ENCODE measurements around the gene PSG2.
"Not testable (repeated sequence)": the region's sequence is repeated elsewhere in the genome, so short reads cannot be mapped to it uniquely, and the experiment has no call there.

PSG2 gene

DNA sequence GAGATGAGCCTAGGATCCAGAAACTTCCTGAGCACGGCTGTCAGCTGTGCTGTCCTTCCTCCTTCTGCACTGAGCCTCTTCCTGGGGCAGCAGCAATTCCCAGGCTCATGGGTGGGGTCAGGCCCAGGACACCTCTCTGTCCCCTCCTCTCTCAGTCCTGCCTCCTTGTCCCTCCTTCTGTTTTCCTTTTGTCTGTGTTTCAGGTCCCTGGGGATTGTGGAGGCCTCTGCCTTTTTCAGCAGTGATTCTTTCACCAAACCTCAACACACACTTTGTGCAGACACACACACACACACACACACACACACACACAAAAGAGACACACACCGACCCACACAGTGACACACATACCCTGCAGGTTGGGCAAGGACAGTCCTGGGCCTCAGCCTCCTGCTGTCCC is at the start of gene PSG2:
PSG2 (minus strand) TSS at position 101 of the 400 bp plus-strand sequence. CDS start 132 bp downstream, outside the sequence.
- not testable (repeated sequence) for DNase-seq (ENCODE audit: low spot score)

DNA sequence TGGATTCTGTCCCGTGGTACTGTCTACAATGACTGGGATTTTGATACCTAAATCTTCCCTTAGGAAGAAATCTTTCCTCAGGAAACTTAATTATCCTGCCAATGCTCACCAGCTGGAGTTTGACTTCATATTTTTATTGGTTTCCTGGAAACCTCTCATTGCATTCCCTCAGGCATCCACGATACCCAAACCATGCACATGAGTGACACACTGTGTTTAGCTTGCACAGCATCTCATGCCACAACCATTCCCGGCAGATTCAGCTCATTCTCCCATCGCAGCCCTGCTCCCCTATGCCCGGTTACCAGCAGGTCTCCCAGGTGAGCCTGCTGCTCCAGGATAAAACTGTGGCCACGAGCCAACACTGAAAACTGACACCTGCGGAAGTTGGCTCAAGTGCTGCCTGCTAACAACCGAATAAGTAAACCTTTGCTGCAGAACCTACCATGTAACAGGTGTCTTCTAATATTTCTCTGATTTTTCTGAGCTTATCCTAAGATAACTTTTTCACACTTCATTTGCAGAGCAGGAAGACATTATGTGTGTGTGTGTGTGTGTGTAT is 48.9 kb upstream of the PSG2 start:
- not testable (repeated sequence) for DNase-seq (ENCODE audit: low spot score)

DNA sequence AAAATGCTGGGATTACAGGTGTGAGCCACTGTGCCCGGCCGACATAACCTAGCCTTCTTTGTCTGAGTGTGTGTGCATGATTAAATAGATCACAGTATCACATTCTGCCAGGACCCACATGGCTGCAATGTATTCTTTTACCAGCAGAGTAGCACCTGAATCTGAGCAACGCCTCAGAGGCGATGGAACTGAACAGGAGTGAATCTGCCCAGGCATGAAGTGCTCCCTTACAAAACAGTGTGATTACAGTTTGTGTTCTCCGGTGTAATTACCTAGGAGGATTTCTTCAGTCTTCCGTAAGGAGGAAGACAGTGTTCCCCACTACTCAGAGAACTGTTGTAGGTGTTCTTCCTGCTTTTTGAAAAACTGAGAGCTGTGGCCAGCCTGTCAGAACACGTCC is 46.7 kb upstream of the PSG2 start:
- not testable (repeated sequence) for DNase-seq (ENCODE audit: low spot score)

DNA sequence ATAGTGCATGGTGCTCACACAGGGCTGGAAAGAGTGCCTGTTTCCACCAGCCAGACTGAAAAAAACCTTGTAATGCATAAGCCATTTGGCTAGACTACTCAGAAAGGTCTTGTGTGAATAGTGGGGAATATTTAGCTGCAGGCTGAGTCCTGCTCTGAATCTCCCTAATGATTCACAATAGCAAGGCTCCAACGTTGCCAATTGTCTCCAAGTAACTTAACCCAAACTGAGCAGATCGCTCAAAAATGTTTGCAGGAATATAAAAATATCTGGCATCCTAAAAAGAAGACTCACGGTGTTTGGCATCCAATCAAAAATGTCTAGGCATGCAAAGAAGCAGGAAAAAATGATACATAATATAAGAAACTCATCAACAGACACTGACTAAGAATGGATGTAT is 44.8 kb upstream of the PSG2 start:
- not testable (repeated sequence) for DNase-seq (ENCODE audit: low spot score)

DNA sequence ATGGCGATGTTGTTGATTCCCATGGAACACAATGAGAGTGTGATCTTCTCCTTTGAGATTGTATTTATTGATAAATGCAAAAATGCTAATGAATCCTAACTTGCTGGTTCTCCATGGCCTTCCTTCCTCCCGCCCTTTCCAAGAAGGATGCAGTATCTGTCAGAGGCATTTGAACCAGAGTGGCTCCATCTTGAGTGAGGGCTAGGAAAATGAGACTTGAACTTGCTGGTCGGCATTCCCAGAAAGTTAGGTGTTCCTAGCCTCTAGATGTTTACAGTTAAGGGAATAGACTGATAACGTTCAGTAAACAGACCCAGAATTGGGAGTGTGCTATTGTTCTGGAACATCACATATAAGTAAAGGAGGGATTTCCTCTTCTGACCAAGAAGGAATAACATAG is 44.2 kb upstream of the PSG2 start:
- DNase-seq (ENCODE audit: low spot score), result no peak

DNA sequence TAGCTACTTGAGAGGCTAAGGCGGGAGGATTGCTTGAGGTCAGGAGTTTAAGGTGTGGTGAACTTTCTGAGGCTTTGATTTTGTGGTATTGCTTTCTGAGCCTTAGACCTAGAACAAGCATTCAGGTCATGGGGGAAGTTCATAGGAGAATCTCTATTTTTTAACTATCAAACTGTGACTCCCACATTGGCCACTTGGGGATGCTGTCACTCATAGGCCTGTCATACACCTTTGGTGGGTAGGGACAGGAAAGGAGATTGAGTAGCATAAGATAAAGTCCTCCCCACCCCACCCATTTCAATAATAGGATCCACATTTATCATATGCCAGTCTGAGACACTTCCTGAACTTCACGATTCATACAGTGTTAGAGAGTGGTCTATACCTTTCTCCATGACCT is 41.9 kb upstream of the PSG2 start:
- DNase-seq (ENCODE audit: low spot score), result no peak

DNA sequence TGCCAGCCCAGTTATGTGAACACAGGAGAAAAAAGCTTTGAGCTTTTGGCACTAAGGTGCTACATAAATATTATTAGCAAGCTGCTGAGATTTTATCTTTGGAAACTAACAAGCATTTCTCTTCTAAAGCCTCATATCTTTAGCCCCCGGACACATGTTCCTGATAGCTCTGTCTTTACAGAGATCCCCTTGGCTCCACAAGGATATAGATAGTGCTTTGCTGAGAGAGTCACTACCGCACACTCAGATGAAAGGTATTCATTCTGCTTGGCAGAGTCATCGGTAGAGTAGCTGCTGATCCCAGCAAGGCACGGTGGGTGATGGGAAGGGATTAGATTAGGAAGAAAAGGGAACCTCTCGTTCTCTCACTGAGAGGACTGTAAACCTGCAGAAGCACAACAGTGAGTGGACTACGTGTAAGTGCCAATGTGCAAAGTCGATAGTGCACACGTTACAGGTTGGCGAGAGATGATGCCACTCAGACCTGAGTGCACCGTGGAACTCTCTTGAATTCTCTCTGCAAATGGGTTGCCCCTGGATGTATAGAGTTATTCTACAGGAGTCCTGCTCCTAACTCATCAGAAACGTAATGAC is 38.0 kb upstream of the PSG2 start:
- DNase-seq (ENCODE audit: low spot score), result not testable (repeated sequence)

DNA sequence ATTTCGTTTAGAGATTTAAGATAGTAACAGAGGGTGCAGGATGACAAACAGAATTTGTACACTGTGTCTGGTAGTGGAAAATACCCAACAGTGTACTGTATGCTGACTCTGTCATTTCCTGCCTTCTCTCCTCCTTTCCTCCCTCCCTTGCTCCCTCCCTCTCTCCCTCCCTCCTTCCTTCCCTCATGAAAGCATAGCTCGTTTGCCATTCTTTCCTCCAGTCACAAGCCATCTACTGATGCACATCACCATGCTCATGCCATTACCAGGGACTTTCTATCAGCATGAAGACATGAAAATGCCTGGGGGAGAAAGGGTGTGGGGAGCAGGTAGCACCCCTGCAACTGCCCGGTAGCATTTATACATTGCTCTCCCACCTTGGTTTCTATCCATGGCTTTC is 37.0 kb upstream of the PSG2 start:
- DNase-seq (ENCODE audit: low spot score), result not testable (repeated sequence)

DNA sequence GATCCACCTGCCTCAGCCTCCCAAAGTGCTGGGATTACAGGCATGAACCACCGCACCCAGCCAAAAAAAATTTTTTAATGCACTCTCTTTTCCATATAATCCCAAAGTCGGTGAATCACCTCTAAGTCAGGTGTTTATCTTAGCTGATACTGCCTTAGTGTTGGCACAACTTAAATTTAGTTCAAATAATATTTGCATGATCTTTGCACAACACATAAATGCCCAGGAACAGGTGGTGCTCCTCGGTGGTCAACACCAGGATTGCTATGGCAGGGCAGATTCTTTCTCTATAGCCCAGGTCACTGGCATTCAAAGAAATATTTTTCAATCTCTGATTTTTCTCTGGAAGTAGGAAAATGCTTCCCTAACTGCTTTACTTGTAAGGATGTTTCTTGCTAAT is 33.9 kb upstream of the PSG2 start:
- not testable (repeated sequence) for DNase-seq (ENCODE audit: low spot score)

DNA sequence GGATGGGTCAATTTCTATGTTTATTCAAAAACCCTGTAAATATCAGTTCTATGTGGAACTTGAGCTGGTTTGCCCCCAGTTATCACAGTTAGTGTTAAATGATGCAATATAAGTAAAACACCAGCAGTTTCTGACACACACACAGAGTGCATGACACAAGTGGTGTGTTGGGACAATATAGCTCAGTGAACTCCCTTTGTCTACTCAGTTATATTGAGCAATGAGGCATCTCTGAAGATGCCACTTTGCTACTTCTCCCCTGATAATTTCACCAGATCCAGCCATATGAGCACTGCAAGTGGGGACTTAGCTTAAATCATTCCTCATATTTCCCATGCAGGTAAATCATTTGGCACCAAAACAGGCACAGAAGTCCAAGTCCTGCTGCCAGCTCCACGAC is 33.0 kb upstream of the PSG2 start:
- not testable (repeated sequence) for DNase-seq (ENCODE audit: low spot score)

DNA sequence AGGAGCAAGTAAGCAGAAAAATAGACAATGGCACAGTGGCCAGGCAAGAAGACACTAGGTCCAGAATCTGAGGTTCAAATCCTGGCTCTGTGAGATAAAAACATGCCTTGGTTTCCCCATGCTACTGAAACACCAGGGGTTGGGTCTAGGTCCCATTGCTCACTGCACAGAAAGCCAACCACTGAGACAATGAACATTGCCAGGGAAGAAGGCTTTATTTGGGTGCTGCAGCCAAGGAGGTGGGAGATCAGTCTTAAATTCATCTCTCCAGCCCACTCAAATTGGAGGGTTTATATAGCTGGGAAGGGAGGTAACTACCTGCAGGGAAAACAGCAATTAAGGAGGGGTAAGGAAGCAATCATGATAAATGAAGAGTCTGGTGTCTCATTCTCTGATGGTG is 32.6 kb upstream of the PSG2 start:
- not testable (repeated sequence) for DNase-seq (ENCODE audit: low spot score)

DNA sequence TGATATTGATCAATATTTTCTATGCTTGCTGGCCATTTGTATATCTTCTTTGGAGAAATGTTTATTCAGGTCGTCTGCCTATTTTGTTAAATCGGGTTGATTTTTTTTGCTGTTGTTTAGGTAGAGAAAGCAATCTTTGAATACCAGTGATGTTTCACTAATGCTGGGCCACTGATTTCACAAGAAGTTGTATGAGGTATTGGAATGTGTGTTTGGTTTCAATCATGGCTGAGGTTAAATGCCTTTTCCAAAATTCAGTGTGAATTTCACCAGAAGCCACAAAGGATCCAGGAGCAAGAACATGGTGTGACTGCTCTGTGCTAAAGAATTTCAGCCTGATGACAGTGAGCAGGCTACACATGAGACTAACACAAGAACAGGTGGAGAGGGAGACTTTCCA is 32.1 kb upstream of the PSG2 start:
- DNase-seq (ENCODE audit: low spot score), result not testable (repeated sequence)

DNA sequence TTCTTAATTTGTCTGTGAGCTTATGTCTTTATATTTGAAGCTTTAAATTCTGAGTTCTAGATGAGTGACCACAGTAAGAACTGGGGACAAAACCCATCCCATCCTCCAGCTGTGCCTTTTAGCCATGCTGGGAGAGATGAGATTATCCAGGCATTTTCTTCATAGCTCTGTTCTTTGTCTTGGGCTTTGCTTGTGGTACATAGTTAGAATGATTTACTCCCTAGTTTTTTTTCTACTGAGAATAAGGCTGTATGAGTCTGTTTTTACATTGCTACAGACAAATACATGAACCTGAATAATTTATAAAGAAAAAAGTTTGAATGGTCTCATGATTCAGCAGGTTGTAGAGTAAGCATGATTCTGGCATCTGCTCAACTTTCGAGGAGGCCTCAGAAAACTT is 24.9 kb upstream of the PSG2 start:
- not testable (repeated sequence) for DNase-seq (ENCODE audit: low spot score)

DNA sequence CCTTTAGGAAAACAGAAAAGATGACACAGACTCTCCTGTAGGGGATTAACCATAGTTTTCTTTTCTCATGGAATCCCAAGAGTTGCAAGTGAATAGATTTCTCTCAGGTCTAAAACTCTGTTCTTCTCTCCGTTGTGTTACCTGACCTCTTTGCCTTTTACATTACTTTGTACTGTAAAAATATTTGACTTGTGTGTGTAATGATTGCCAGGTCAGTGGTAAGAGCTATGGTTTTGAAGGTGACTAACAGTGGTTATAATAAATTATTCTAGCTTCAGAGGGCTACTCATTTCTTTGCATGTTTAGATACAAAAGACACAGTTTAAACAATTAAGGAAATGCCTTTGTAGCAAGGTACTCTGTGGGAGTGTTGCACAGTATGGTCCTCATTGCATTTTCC is 23.0 kb upstream of the PSG2 start:
- no peak for DNase-seq (ENCODE audit: low spot score)

DNA sequence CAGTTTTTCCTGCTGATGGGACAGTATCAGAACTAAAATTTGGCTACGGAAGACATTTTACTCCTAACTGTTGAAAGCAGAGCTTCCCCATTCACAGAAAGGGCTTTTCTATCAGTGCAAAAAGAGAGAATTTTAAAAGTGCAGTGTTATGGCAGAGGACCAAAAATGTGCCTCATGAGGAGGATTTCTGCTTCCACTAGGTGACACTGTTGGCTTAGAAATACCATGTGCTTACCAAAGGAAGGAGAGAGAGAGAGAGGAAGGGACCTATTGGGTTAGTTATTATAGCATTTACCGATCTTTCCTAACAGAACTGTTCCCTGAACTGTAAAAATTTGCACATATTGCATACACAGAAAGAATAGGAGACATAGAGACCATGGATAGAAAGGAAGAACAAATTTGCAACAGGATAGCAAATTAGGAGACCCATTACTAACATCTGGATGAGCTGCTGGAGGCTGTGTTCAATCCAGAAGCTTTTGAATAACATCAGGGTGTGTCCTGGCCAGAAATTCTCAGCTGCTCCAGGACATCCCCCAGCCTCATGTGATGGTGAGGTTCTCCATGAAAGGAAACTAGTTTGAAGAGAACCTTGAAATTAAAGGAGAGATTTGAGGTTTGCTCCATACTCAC is 21.8 kb upstream of the PSG2 start:
- peak; percentile 25 for DNase-seq (ENCODE audit: low spot score)

DNA sequence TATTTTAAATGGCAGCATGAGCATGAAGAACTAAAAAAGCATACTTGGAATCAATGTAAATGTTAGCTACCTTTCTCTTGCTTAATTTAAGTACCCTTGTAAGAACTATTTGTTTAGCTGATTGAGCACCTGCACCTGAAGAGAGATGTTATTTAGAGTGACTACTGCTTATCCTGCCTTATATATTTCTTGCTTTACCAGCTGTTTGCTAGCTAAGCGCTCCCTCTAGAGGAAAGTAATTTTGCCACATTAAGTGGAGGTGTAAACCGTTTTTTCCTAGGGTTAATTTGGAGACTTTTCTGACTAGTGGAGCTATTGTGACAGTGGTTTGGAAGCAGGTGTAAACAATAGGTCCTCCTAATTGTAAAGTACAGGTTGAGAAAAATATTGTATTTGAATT is 19.4 kb upstream of the PSG2 start:
- DNase-seq (ENCODE audit: low spot score), result no peak

DNA sequence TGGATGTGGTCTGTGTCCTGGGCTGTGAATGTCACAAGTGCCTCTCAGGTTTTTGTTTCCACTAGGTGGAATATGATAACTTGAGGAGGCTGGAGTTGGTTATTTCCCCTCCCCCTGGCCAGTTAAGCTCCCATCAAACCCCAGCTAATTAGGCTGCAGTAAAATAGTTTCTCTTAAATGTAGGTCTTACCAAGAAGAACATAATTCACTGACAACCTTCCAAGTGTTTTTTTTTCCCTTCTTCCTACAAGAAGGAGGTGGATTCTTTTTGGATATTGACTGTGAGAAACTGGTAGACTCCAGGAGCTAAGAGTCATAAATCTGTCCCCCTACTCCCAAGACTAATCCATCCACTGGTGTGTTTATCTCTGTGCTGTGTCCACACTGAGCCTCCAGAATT is 15.9 kb upstream of the PSG2 start:
- DNase-seq (ENCODE audit: low spot score), result not testable (repeated sequence)

DNA sequence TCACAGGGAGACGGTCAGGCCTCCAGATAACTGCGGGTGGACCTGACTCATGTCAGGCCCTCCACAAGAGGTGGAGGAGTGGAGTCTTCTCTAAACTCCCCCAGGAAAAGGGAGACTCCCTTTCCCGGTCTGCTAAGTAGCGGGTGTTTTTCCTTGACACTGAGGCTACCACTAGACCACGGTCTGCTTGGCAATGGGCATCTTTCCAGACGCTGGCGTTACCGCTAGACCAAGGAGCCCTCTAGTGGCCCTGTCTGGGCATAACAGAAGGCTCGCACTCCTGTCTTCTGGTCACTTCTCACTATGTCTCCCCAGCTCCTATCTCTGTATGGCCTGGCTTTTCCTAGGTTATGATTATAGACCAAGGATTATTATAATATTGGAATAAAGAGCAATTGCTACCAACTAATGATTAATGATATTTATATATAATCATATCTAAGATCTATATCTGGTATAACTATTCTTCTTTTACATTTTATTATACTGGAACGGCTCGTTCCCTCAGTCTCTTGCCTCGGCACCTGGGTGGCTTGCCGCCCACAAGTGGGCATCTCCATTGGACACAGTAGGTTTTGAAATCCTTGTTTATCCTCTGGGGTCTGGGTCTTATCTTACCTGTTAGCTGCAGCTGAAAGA is 5.3 kb upstream of the PSG2 start:
- peak; percentile 28 for DNase-seq (ENCODE audit: low spot score)

DNA sequence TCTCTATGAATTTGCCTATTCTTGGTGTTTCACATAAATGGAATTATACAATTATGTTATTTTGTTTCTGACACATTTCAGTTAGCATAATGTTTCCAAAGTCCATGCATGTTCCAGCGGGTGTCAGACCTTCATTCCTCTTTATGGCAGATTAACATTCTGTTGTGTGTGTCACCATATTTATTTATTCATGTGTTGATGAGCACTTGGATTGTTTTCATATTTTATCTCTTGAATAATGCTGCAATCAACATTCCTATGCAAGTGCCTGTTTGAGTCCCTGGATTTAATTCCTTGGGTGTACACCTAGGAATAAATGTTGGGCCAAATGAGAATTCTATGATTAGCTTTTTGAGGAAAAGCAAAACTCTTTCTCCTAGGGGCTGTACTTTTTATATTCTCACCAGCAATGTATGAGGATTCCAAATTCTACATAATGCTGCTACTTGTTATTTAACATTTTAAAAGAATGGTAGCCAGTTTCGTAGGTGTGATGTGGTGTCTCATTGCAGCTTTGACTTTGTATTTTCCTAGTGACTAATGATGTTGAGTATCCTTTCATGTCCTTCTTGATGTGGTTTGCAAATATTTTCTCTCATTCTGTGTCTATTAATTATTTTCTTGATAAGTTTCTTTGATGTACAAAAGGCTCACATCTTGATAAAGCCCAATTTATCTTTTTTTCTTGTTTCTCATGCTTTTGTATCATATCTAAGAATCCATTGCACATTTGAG is 3.5 kb upstream of the PSG2 start:
- not testable (repeated sequence) for DNase-seq (ENCODE audit: low spot score)

DNA sequence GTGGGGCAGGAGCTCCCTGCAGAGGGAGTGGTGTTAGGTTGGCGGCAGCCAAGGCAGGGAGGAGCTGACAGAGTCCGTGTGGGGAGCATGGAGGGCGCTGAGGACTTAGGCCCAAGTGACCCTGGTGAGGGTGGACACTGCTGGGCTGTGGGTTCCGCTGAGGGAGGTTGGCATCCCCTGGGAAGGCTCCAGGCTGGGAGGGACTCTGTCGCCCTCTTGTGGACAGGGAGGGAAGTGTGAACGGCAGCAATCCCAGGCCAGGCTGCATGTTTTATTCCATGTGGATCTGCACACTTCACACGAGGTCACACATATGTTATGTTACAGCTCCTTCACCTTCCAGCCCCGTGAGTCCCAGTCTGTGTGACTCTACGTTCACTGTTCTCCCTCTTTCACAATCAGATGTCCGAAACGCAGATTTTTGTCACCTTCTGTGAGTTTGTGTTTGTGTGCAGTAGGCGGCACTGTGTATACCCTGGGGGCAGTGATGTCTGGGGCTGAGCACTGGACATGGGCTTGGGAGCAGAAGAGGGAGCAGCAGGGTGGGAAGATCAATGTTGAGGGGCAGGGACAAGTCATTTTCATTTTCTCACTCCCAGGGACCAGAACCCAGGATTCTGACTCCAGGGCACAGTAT is 1.8 kb upstream of the PSG2 start:
- not testable (repeated sequence) for DNase-seq (ENCODE audit: low spot score)

DNA sequence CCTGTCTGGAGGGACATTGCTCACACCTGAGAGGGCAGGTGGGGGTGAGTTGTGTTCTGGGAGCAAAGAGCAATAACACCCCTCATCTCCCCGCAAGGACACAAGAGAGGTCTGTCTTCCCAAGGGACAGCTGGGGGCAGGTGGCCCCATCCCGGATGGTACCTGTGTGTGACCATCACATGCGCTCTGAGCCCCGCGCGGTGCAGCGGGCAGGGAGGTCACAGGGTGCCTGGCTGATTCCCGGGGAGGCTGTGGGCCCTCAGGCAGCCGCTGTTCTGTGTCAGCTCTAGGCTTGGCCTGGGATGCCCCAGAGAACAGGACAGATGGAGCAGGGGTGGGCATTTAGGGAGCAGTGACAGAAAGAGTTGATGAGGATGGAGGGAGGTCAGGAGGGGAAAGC is 1.2 kb upstream of the PSG2 start:
- not testable (repeated sequence) for DNase-seq (ENCODE audit: low spot score)

DNA sequence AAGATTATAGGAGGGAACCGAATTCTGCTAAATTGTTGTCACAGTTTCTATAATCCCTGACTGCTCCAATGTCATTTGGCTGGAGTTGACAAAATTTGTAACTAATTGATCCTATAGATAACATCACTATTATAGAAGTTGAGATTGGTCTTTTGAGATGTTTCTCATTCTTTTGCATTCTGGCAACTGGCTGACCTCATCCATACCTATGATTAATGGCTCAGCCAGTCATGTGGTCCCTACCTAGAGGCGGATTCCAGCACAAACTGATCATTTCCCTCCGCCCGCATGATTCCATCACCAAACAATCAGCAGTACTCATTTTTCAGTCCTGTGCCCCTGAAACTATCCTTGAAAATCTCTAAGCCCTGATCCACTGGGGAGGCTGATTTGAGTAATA is 4.2 kb downstream of the PSG2 start:
- DNase-seq (ENCODE audit: low spot score), result no peak

Data from pons (tissue), 1 donor.